Right kidney (tissue), 9 donors: Measurements from ENCODE around the gene SBNO1.
A peak's percentile ranks its signal among the peaks of the same experiment; 100 is the strongest.
"Not testable (repeated sequence)": the region's sequence is repeated elsewhere in the genome, so short reads cannot be mapped to it uniquely, and the experiment has no call there.

Experiments
- DNase-seq: peaks from one replicate; pipeline ENCODE4 v3.0.0-alpha.2; 2016
- long read RNA-seq, 8 donors: transcript quantifications; one replicate each; lab custom pipeline, GENCODE V29; 2026

Gene SBNO1
- long read RNA-seq, donor 1, partial matches to known transcripts: 28 of 59 reads
- long read RNA-seq, donor 1, other reads (novel, unspliced or antisense): 31 of 59 reads
- long read RNA-seq, donor 2: 0 reads
- long read RNA-seq, donor 3, partial matches to known transcripts: 0 of 5 reads
- long read RNA-seq, donor 3, other reads (novel, unspliced or antisense): 5 of 5 reads
- long read RNA-seq, donor 4, partial matches to known transcripts: 7 of 7 reads
- long read RNA-seq, donor 4, other reads (novel, unspliced or antisense): 0 of 7 reads
- long read RNA-seq, donor 5, partial matches to known transcripts: 7 of 7 reads
- long read RNA-seq, donor 5, other reads (novel, unspliced or antisense): 0 of 7 reads
- long read RNA-seq, donor 6, partial matches to known transcripts: 54 of 69 reads
- long read RNA-seq, donor 6, other reads (novel, unspliced or antisense): 15 of 69 reads
- long read RNA-seq, donor 7, partial matches to known transcripts: 72 of 101 reads
- long read RNA-seq, donor 7, other reads (novel, unspliced or antisense): 29 of 101 reads
- long read RNA-seq, donor 8, partial matches to known transcripts: 10 of 10 reads
- long read RNA-seq, donor 8, other reads (novel, unspliced or antisense): 0 of 10 reads

GRCh38 chr12:123364532-123365024, at the start of gene SBNO1:
TSS of gene SBNO1 (minus strand) at chr12:123364847. CDS start at chr12:123350441, 14,406 bp downstream.
- no peak for DNase-seq

DNA sequence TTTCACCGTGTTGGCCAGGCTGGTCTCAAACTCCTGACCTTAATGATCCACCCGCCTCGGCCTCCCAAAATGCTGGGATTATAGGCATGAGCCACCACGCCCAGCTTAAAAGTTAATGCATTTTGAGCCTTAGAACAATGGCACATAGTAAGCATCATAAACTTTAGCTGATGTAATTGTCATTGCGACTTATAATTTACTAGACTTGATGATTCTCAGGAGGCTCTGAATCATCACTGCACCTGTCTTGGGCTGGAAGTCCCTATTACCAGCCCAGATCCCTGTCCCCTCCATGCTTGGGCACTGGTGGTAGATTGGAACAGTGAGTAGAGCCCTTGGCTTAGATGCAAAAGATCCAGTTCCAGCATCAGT, 45.4 kb upstream of the SBNO1 start:
- DNase-seq: no peak

GRCh38 chr12:123409284-123410040, 44.8 kb upstream of the SBNO1 start:
- DNase-seq: not testable (repeated sequence)

- DNase-seq: not testable (repeated sequence)
Measured at GRCh38 chr12:123408619-123409018, 44.0 kb upstream of the SBNO1 start.

GRCh38 chr12:123407934-123408333, 43.3 kb upstream of the SBNO1 start:
- not testable (repeated sequence) for DNase-seq

DNA sequence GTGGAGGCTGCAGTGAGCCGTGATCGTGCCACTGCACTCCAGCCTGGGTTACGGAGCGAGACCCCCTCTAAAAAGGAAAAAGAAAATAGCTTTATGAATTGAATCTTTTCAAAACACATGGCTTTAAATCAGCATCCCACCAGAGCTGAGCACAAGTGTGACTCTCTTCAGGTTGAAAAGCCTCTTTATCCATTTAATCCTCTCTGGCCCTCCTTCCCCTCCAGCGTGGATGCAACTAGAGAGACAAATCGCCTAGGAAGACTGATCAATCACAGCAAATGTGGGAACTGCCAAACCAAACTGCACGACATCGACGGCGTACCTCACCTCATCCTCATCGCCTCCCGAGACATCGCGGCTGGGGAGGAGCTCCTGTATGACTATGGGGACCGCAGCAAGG, 42.6 kb upstream of the SBNO1 start:
- DNase-seq: not testable (repeated sequence)

DNA sequence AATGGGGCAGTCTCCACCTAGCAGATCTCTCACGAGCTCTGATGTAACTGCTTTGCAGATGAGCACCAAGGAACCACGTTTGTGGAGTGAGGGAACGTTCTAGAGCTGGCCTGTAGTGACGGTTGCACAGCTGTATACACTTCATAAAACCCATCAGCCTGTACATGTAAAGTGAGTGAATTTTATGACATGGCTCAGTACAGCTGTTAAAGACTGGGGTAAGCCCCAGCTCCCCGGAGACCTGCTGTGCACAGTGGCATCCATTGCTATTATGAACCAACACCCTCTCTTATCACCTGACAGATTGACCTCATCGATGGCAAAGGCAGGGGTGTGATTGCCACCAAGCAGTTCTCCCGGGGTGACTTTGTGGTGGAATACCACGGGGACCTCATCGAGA, 39.9 kb upstream of the SBNO1 start:
- DNase-seq: no peak

DNA sequence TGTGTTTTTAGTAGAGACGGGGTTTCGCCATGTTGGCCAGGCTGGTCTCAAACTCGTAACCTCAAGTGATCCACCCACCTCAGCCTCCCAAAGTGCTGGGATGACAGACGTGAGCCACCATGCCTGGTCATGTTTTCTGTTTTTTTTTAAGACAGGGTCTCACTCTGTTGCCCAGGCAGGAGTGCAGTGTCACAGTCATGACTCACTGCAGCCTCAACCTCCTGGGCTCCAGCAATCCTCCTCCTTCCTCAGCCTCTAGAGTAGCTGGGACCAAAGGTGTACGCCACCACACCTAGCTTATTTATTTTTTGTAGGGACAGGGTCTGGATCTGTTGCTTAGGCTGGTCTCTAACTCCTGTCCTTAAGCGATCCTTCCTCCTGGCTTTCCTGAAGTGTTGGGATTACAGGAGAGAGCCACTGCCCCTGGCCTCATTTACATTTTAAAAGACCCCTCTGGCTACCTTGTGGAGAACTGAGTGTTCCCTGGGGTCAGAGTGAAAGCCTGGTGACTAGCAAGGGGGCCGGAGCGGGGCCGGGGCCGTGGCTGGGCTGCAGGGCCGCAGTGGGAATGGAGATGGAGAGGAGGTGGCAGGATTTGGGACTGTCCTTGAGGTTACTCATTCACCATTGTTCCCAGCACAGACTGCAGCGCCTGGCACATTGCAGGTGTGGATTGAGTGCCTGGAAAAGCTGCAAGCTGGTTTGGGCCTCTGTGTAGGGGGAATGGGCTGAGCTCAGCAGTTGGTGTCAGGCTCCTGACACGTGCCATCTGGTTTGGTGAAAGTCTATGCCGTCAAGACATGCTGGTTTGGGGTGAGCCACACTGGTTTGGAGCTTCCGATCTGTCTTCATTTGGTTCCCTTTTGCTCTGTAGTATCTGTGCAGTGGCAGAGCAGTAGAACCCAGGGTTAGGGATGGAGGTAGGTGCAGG, 37.4 kb upstream of the SBNO1 start:
- no peak for DNase-seq

DNA sequence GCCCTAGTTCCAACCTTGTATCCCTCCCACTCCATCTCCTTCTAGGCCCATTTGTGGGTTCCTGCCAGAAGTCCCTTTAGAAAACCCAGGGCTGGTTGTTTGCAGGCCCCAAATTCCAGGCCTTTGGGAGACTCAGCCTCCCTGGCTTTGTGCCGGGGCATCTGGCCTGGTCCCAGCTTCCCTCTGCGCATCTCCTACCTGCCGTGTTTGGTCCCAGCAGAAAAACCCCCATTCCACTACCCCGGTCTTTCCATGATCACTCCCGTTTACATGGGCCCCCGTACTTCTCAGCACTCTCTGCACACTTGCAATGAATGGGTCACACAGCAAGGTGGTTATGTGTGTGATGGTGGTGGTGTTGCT, 34.6 kb upstream of the SBNO1 start:
- DNase-seq: no peak

DNA sequence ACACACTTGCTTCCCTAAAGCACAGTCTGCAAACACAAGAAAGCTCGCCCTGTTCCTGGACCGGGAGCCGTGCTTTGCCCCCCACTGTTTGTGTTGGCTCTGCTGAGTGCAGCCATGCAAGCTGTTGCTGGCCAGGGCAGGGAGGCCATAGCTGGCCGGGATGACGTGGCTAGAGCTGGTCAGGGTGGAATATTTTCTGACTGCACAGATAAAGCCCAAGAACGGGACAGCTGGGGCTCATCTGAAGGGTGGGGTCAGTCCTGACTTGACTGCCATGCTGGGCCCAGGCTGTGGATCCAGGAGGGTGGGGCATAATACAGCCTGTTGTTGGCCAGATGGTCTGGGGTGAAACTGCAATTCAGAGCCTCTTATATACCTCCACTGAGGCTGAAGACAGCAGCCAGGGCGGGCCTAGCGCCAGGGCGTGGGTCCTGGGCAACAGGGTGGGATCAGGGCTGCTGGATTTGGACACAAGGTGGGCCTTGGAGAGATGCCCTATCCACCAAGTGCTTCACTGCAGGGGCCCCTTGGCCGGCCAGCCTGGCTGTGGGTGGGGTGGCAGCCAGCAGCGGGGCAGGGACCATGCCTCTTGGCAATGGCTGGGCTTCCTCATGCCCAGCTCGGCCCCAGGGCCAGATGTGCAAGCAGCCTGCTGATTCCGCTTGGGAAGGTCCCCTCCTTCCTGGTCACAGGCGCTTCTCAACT, 34.1 kb upstream of the SBNO1 start:
- no peak for DNase-seq

DNA sequence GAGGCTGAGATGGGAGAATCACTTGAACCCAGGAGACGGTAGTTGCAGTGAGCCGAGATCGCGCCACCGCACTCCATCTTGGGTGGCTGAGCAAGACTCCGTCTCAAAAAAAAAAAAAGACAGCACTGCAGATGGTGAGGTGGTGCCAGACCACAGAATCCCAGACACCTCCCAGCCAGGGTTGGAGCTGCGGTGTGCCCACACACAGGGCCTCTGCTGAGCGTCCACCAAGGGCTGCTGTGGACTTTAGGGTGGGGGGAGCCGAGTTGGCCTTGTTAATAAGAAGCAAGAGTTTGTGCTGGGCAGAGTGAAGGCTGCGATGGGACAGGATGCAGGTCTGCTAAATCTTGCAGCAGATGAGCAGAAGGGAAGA, 33.5 kb upstream of the SBNO1 start:
- DNase-seq: no peak

DNA sequence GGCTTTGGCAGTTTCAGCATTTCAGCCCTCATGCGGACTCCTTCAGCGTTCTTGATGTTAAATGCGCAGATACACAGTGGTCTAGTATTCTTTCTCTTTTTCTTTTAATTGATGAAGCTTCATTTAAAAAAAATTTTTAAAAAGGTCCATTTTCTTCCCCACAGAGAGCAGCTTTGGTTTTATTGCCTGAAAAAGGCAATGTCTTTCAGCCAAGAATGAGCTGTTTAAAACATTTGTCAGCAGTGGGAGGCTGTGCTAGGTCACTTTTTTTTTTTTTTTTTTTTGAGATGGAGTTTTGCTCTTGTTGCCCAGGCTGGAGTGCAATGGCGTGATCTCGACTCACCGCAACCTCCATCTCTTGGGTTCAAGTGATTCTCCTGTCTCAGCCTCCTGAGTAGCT, 32.8 kb upstream of the SBNO1 start:
- DNase-seq: no peak

DNA sequence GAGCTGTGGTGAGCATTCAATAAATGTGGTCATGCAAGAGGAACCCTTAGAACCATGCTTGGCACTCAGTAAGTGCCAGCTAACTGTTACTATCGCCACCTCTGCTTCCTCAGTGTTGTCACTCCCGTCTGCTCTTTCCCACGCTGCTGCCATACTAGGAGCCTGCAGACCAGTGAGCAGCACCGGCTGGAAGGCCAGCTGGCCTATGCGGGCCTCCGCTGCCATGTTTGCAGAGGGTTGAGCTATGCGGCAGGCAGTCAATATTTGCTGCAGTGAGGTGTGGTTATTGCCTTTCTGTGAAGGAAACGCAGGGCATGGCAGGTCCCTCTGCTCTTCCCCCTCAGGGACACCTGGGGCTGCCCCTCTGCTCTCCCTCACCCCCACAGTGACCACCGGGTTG, 32.3 kb upstream of the SBNO1 start:
- DNase-seq: no peak

DNA sequence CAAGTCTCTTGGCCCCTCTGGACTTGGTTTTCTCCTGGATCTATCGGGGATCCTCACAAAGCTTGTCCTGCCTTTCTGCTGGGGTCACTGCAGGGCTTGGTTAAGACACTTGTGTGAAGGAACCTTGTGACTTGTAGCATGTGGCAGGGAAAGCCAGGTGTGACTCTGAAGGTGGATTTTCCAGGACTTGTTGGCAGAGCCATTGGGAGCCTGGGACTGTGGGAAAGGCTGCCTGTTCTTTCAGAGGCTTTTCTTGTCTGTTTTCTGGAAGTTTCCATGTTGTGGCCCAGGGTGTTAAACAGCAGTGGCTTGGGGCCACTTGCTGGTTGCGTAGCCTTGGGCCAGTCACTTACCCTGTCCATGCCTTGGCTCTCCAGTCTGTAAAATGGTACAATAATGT, 31.9 kb upstream of the SBNO1 start:
- no peak for DNase-seq

GRCh38 chr12:123395236-123395635, 30.6 kb upstream of the SBNO1 start:
- no peak for DNase-seq

DNA sequence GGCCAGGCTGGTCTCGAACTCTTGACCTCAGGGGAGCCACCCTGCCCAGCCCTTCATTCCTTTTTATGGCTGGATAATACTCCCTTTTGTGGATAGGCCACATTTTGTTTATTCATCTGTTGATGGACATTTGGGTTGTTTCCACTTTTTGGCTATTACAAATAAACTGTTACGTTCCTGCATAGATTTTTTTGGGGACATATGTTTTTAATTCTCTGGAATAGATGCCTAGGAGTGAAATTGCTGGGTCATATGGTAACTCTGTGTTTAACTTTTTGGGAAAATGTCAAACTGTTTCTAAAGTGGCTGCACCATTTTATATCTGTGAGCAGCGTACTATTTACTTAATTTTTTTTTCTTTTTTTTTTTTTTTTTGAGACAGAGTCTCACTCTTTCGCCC, 29.1 kb upstream of the SBNO1 start:
- DNase-seq: no peak

DNA sequence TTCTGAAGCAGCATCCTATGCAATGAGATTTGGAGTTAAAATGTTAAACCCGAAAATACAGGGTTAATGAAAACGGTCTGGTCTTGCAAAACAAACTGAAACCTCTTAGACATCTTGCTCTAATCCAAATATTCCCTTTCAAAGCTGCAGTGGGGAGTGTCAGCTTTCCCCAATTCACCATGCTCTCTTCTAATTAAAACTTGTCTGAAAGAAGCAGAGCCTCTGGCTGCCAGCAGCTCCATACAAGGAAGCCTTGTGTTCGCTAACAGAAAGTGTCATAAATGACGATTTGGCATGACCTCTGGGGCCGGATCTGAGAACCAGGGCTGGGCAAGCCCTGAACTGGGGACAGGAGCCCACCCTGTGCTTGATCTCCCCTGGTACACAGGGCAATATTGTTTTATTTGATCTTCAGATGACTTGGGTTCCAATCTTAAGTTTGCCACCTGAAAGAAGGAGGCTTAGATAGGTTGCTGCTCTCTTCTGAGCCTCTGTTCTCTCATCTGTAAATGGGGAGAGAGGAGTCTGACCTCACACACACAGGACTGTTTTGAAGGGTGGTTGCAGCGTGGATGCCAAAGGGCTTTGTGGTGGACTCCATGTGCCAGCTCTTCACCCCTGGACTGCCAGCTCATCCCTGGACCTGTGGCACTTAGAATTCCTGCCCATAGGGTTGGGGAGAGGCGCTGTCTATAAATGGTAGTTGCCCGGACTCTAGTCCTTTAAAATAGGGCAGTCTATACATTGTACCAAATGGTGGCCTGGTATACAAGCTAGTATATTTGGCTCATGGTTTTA, 27.1 kb upstream of the SBNO1 start:
- DNase-seq: no peak

- DNase-seq: no peak
Measured at GRCh38 chr12:123390498-123391426, 26.1 kb upstream of the SBNO1 start.

- DNase-seq: peak; percentile 71
Measured at GRCh38 chr12:123389560-123390351, 25.1 kb upstream of the SBNO1 start.
